GM18519 (cell line): ENCODE data around the gene PRKCH.
A peak's percentile ranks its signal among the peaks of the same experiment; 100 is the strongest.

Experiments
- ATAC-seq: cut with Tn5 transposase; IDR thresholded peaks from one replicate; pipeline ENCODE4 v1.9.1; 2021; ENCODE audit warnings: mild to moderate bottlenecking, moderate library complexity; ENCODE audit not compliant: unreplicated experiment, low FRiP score

Gene PRKCH

GRCh38 chr14:61559641-61560201 lies 238.3 kb downstream of the PRKCH start:
- no peak for ATAC-seq

GRCh38 chr14:61560323-61560722 lies 238.9 kb downstream of the PRKCH start:
- ATAC-seq = no peak

- ATAC-seq = no peak
Measured at GRCh38 chr14:61561104-61561503, 239.7 kb downstream of the PRKCH start.

- no peak for ATAC-seq
Measured at GRCh38 chr14:61561657-61562276, 240.4 kb downstream of the PRKCH start.

GRCh38 chr14:61562321-61563161 lies 241.2 kb downstream of the PRKCH start:
- no peak for ATAC-seq

- no peak for ATAC-seq
Measured at GRCh38 chr14:61563162-61563511, 241.8 kb downstream of the PRKCH start.

- no peak for ATAC-seq
Measured at GRCh38 chr14:61563880-61564617, 242.7 kb downstream of the PRKCH start.

GRCh38 chr14:61564618-61565091 lies 243.3 kb downstream of the PRKCH start:
- no peak for ATAC-seq

GRCh38 chr14:61565181-61565580 lies 243.8 kb downstream of the PRKCH start:
- ATAC-seq = no peak

- no peak for ATAC-seq
Measured at GRCh38 chr14:61565836-61566536, 244.6 kb downstream of the PRKCH start.

- ATAC-seq = no peak
Measured at GRCh38 chr14:61566537-61567225, 245.3 kb downstream of the PRKCH start.

- no peak for ATAC-seq
Measured at GRCh38 chr14:61567838-61568571, 246.6 kb downstream of the PRKCH start.

GRCh38 chr14:61568572-61569011 lies 247.2 kb downstream of the PRKCH start:
- peak; percentile 81 for ATAC-seq

- no peak for ATAC-seq
Measured at GRCh38 chr14:61569308-61569707, 247.9 kb downstream of the PRKCH start.

- no peak for ATAC-seq
Measured at GRCh38 chr14:61569812-61570548, 248.6 kb downstream of the PRKCH start.

GRCh38 chr14:61570549-61571290 lies 249.3 kb downstream of the PRKCH start:
- no peak for ATAC-seq

GRCh38 chr14:61571917-61572316 lies 250.5 kb downstream of the PRKCH start:
- ATAC-seq = no peak

GRCh38 chr14:61573321-61573720 lies 251.9 kb downstream of the PRKCH start:
- no peak for ATAC-seq
